Left ventricle myocardium inferior (tissue), 1 donor: ENCODE results near the gene IL17REL. TPM values are rescaled to one million over a fixed set of nuclear protein-coding genes. Genes with fewer than 3 reads are reported as not detected.

Experiments
- DNase-seq: peaks from one replicate; pipeline ENCODE4 v3.0.0-alpha.2; 2020
- H3K27ac ChIP-seq: fragments of 200-600 bp; replicated peaks from 2 replicates; pipeline ENCODE4 v1.8.0; 2021
- H3K27me3 ChIP-seq: fragments of 200-600 bp; 2 replicates; pipeline ENCODE4 v1.8.0; 2021; ENCODE audit warnings: low read depth
- H3K36me3 ChIP-seq: fragments of 200-600 bp; 2 replicates; pipeline ENCODE4 v1.8.0; 2021
- H3K4me1 ChIP-seq: fragments of 200-600 bp; 2 replicates; pipeline ENCODE4 v1.8.0; 2021
- H3K4me3 ChIP-seq: fragments of 200-600 bp; 2 replicates; pipeline ENCODE4 v1.8.0; 2021; ENCODE audit warnings: mild to moderate bottlenecking, moderate library complexity
- H3K9me3 ChIP-seq: fragments of 200-600 bp; replicated peaks from 2 replicates; pipeline ENCODE4 v1.8.0; 2021
- intact Hi-C: fragments of 100-400 bp; cut with micrococcal nuclease; formaldehyde crosslinking; loops from one replicate; pipeline ENCODE4 v1.11.0; 2022
- total RNA-seq: library from RNA; stranded (reverse); fragmentation: NEBNext Ultra II Directional; extraction: Animal tissue kit (Norgen Biotek cat#: 25700); gene quantifications from one replicate; pipeline ENCODE4 v1.2.1, GENCODE V29; 2021
- TF ChIP-seq, protein P1 (sequence below): fragments of 200-600 bp; IDR thresholded peaks from 2 replicates; pipeline ENCODE4 v1.8.0; 2021; ENCODE audit warnings: antibody characterized with exemption, mild to moderate bottlenecking, borderline replicate concordance
- donor health status: DM: no; HTN: yes; CAD: no; lungs with severe emphysema.

Gene IL17REL
- total RNA-seq, 1 donor from 2014 or later, result not detected

DNA sequence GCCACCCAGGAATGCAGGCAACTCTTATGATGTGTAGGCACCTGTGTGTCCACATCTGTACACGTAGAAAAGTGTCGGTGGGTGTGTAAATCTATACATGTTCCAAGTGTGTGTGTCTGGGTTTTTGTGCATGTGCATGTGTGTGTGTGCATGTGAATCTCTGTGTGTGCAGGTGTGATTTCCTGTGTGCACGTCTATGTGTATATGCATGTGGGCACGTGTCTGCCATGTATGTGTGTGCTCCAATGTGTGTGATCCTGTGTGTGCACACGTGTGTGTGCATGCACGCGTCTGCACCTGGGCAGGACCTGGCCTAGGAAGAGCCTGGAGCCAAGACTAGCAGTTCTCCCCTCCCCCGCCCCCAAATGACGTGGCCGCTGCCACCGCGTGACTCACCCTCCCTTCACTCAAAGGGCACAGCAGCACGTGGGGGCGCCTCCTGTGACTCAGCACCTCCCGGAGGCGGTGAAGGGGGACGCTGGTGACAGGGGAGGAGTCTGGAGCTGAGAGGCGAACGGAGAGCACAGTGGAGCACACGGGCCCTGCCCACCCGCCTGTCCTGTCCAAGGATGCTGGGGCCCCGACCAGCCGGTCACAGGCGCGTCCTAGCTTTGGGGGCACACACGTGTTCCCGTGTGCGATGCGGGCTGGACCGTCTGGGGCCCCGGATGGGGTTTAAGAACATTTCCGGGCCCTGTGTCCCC, 41.9 kb downstream of the IL17REL start:
- intact Hi-C loops, result no loop called here

DNA sequence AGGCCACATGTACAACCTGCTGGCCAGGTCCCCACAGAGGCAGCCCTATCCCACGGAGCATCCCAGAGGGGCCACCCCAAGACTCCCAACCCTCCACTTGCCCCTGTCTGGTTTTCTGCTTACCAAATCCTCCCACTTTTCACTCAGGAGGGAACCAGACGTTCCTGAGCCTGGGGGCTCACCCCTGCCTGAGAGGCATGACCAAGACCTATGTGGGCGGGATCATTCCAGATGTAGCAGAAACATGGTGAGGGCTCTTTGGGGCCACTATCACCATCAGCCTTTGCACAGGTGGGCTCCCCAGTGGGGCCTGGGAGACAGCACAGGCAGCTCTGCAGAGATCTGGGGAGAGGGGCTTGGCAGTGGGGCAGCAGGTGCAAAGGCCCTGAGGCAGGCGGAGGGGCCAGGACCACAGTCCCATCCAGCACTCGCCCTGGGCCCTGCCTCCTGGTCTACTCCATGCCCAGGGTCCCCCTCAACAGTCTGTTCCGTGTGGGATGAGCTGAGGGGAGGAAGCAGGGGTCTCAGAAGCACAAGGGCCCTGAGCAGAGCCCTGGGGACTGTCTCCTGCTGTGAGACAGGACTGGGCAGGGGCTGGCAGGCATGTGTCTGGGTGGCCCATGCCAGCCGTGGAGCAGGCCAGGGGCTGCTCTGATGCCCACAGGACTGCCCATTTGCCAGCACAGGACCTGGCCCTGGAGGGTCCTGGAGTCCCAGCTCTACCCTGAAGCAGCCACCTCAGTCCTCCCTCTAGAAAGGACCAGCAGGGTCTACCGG, 42.6 kb downstream of the IL17REL start:
- Histone ChIP-seq H3K27me3 (no peaks in the 10 kb centered on the region), H3K4me3 (no peak overlapping the region), H3K36me3 (no peaks in the 10 kb centered on the region), H3K4me1 (peaks cover 74% of the 10 kb centered on the region), H3K27ac (peak overlapping the region; percentile 99), H3K9me3 (no peaks in the 10 kb centered on the region)
- TF ChIP-seq, protein P1, sequence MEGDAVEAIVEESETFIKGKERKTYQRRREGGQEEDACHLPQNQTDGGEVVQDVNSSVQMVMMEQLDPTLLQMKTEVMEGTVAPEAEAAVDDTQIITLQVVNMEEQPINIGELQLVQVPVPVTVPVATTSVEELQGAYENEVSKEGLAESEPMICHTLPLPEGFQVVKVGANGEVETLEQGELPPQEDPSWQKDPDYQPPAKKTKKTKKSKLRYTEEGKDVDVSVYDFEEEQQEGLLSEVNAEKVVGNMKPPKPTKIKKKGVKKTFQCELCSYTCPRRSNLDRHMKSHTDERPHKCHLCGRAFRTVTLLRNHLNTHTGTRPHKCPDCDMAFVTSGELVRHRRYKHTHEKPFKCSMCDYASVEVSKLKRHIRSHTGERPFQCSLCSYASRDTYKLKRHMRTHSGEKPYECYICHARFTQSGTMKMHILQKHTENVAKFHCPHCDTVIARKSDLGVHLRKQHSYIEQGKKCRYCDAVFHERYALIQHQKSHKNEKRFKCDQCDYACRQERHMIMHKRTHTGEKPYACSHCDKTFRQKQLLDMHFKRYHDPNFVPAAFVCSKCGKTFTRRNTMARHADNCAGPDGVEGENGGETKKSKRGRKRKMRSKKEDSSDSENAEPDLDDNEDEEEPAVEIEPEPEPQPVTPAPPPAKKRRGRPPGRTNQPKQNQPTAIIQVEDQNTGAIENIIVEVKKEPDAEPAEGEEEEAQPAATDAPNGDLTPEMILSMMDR, result no peak
- peak; percentile 13 for DNase-seq
- intact Hi-C loops, result no loop called here

More for the DNA sequence above, 41.9 kb downstream of the IL17REL start:
- no peaks in the 10 kb centered on the region for H3K36me3 ChIP-seq
- H3K27ac ChIP-seq, result peak overlapping the region; percentile 99
- peaks cover 67% of the 10 kb centered on the region for H3K4me1 ChIP-seq
- peak; percentile 91 for DNase-seq
- H3K9me3 ChIP-seq, result no peaks in the 10 kb centered on the region
- H3K27me3 ChIP-seq, result no peaks in the 10 kb centered on the region
- H3K4me3 ChIP-seq, result peak overlapping the region; percentile 69
- TF ChIP-seq, protein P1, result no peak

- peaks cover 5% of the 10 kb centered on the region for H3K36me3 ChIP-seq
- no peaks in the 10 kb centered on the region for H3K9me3 ChIP-seq
- peak overlapping the region; percentile 99 for H3K27ac ChIP-seq
- peaks cover 83% of the 10 kb centered on the region for H3K4me1 ChIP-seq
- H3K27me3 ChIP-seq, result no peaks in the 10 kb centered on the region
- intact Hi-C loops, result no loop called here
- H3K4me3 ChIP-seq, result no peak overlapping the region
- TF ChIP-seq, protein P1, result no peak
- DNase-seq, result peak; percentile 23
Observed at GRCh38 chr22:49968831-49969661, 43.5 kb downstream of the IL17REL start.

- Histone ChIP-seq H3K4me1 (peaks cover 90% of the 10 kb centered on the region), H3K9me3 (no peaks in the 10 kb centered on the region), H3K36me3 (peaks cover 12% of the 10 kb centered on the region), H3K27ac (peak overlapping the region; percentile 99), H3K27me3 (no peaks in the 10 kb centered on the region), H3K4me3 (no peak overlapping the region)
- DNase-seq, result peak; percentile 23
- TF ChIP-seq, protein P1, result no peak
- intact Hi-C loops, result no loop called here
Observed at GRCh38 chr22:49968313-49968830, 44.2 kb downstream of the IL17REL start.

- DNase-seq, result peak; percentile 49
- Histone ChIP-seq H3K36me3 (peaks cover 18% of the 10 kb centered on the region), H3K27ac (peak overlapping the region; percentile 99), H3K4me3 (peak overlapping the region; percentile 48), H3K9me3 (no peaks in the 10 kb centered on the region), H3K27me3 (no peaks in the 10 kb centered on the region), H3K4me1 (peaks cover 96% of the 10 kb centered on the region)
- intact Hi-C loops, result no loop called here
- TF ChIP-seq, protein P1, result no peak
Observed at GRCh38 chr22:49967706-49968208, 44.8 kb downstream of the IL17REL start.
